IMR-90 (cell line): Measurements from ENCODE around the gene ZNF263. TPM values are rescaled to one million over a fixed set of nuclear protein-coding genes. Genes with fewer than 3 reads are reported as not detected.

ENCODE experiments used
- CTCF ChIP-seq: conservative IDR thresholded peaks from 2 replicates; pipeline ENCODE4 v1.5.1; 2012; ENCODE audit warnings: mild to moderate bottlenecking, low read depth, low read length, improper control_type of control experiment
- MAZ ChIP-seq: IDR thresholded peaks from 2 replicates; pipeline ENCODE4 v1.6.1; 2012; ENCODE audit warnings: low read depth, mild to moderate bottlenecking, low read length, improper control_type of control experiment, moderate library complexity, borderline replicate concordance
- POLR2A ChIP-seq: IDR thresholded peaks from 2 replicates; pipeline ENCODE4 v1.6.1; 2012; ENCODE audit warnings: mild to moderate bottlenecking, low read depth, low read length
- RFX5 ChIP-seq: IDR thresholded peaks from 2 replicates; pipeline ENCODE4 v1.8.0; 2012; ENCODE audit warnings: low read depth, mild to moderate bottlenecking, low read length, moderate library complexity
- USF2 ChIP-seq: fragments of 150-350 bp; IDR thresholded peaks from 2 replicates; pipeline ENCODE4 v1.6.1; 2017; ENCODE audit warnings: mild to moderate bottlenecking, antibody characterized with exemption, low read length, low read depth
- polyA plus RNA-seq, 3 experiments: library from polyadenylated mRNA; depleted of rRNA; stranded (reverse); fragments of >200 nt; gene quantifications; 2 replicates each; pipeline ENCODE4 v1.2.3, GENCODE V29; 2012; ENCODE audit warnings: low replicate concordance in 1 of 3
- total RNA-seq: library from RNA; depleted of rRNA; stranded (reverse); fragments of >200 nt; gene quantifications from 2 replicates; pipeline ENCODE4 v1.2.3, GENCODE V29; 2012

The ZNF263 gene
- total and polyA plus RNA-seq, 2 of the 4 experiments (the other 2 are of a cell fraction): 20.8 to 40.3 TPM

- no peak for TF ChIP-seq CTCF
- TF ChIP-seq RFX5: no peak
- TF ChIP-seq USF2: peak; percentile 93
- TF ChIP-seq POLR2A: peak; percentile 87
- TF ChIP-seq MAZ: peak; percentile 59; the same call in 1 of the 2 replicates
Measured at GRCh38 chr16:3282730-3283542, at the start of gene ZNF263 (continued).
